CD4-positive, alpha-beta T cell treated with Interleukin-21 for 1 hour (primary cell): Measurements from ENCODE around the gene MS4A4A.

ENCODE experiments used
- DNase-seq: peaks from one replicate; pipeline ENCODE4 v3.0.0-alpha.2; 2020

Gene MS4A4A

GRCh38 chr11:60349990-60350389, 69.5 kb downstream of the MS4A4A start:
- DNase-seq, result no peak

- no peak for DNase-seq
Measured at GRCh38 chr11:60357771-60358170, 77.3 kb downstream of the MS4A4A start.
